GM23248 (cell line): ENCODE data around the gene VAMP1. TPM values are rescaled to one million over a fixed set of nuclear protein-coding genes. Genes with fewer than 3 reads are reported as not detected.
"Not testable (repeated sequence)": the region's sequence is repeated elsewhere in the genome, so short reads cannot be mapped to it uniquely, and the experiment has no call there.

ENCODE experiments used
- DNase-seq: peaks from one replicate; pipeline ENCODE4 v3.0.0-alpha.2; 2015
- H2AFZ ChIP-seq: fragments of 200-600 bp; sonication (generic); 2 replicates; pipeline ENCODE4 v1.6.1; 2016; ENCODE audit warnings: antibody characterized with exemption
- H3F3A ChIP-seq: fragments of 200-600 bp; sonication (generic); 2 replicates; pipeline ENCODE4 v1.6.1; 2016; ENCODE audit warnings: mild to moderate bottlenecking, antibody characterized with exemption, mixed run types; ENCODE audit not compliant: insufficient read depth
- H3K27ac ChIP-seq: fragments of 200-600 bp; sonication (generic); 2 replicates; pipeline ENCODE4 v1.5.1; 2016; ENCODE audit warnings: mild to moderate bottlenecking
- H3K27me3 ChIP-seq: fragments of 200-600 bp; sonication (generic); replicated peaks from 2 replicates; pipeline ENCODE4 v1.6.1; 2016; ENCODE audit warnings: mild to moderate bottlenecking; ENCODE audit not compliant: insufficient read depth
- H3K36me3 ChIP-seq: fragments of 200-600 bp; sonication (generic); 2 replicates; pipeline ENCODE4 v1.6.1; 2016; ENCODE audit warnings: low read depth, mild to moderate bottlenecking
- H3K4me1 ChIP-seq: fragments of 200-600 bp; sonication (generic); 2 replicates; pipeline ENCODE4 v1.6.1; 2016; ENCODE audit warnings: mild to moderate bottlenecking; ENCODE audit not compliant: insufficient read depth
- H3K4me2 ChIP-seq: fragments of 200-600 bp; sonication (generic); one replicate; pipeline ENCODE4 v1.6.1; 2016; ENCODE audit warnings: mild to moderate bottlenecking; ENCODE audit not compliant: unreplicated experiment
- H3K4me3 ChIP-seq: fragments of 200-600 bp; sonication (generic); 2 replicates; pipeline ENCODE4 v1.5.1; 2016; ENCODE audit warnings: mild to moderate bottlenecking
- H3K79me2 ChIP-seq: fragments of 200-600 bp; sonication (generic); 2 replicates; pipeline ENCODE4 v1.6.1; 2016; ENCODE audit warnings: mild to moderate bottlenecking; ENCODE audit not compliant: insufficient read depth
- H3K9ac ChIP-seq: fragments of 200-600 bp; sonication (generic); 2 replicates; pipeline ENCODE4 v1.6.1; 2016; ENCODE audit warnings: mild to moderate bottlenecking
- H3K9me2 ChIP-seq: fragments of 200-600 bp; sonication (generic); 2 replicates; pipeline ENCODE4 v1.6.1; 2016; ENCODE audit warnings: mixed run types, mild to moderate bottlenecking, moderate library complexity; ENCODE audit not compliant: insufficient read depth
- H3K9me3 ChIP-seq: fragments of 200-600 bp; sonication (generic); one replicate; pipeline ENCODE4 v1.6.1; 2017; ENCODE audit warnings: low read depth
- H4K20me1 ChIP-seq: fragments of 200-600 bp; sonication (generic); 2 replicates; pipeline ENCODE4 v1.6.0; 2016; ENCODE audit not compliant: insufficient read depth
- EZH2 ChIP-seq: fragments of 200-600 bp; sonication (generic); IDR thresholded peaks from 2 replicates; pipeline ENCODE4 v1.6.1; 2018; ENCODE audit warnings: antibody characterized with exemption, mild to moderate bottlenecking; ENCODE audit not compliant: insufficient read depth, poor library complexity, severe bottlenecking
- EZH2phosphoT487 ChIP-seq: fragments of 200-600 bp; sonication (generic); IDR thresholded peaks from 2 replicates; pipeline ENCODE4 v1.6.1; 2018; ENCODE audit warnings: antibody characterized with exemption, moderate library complexity, mild to moderate bottlenecking, low read depth; ENCODE audit not compliant: insufficient read depth
- WGBS, 2 experiments: methylation state at CpG; one replicate each; pipeline ENCODE4 v1.1.6; 2015 to 2017; ENCODE audit warnings: low lambda C conversion rate in 2 of 2, low coverage in 1 of 2; ENCODE audit errors: missing lambda C conversion rate in 2 of 2; 5-methylcytosine and 5-hydroxymethylcytosine counted together
- in situ Hi-C: fragments of 300-500 bp; cut with MboI; formaldehyde crosslinking; loops from 2 replicates; pipeline ENCODE4 v1.15.0; 2020
- polyA plus RNA-seq: library from polyadenylated mRNA; unstranded; fragments of >200 nt; fragmentation: Nextera tagmentation; extraction: Ambion mirVana; gene quantifications from 2 replicates; pipeline ENCODE4 v1.2.1, GENCODE V29; 2016
- total RNA-seq: library from RNA; depleted of rRNA; stranded (reverse); fragments of >200 nt; shearing (Covaris generic); gene quantifications from 2 replicates; pipeline ENCODE4 v1.2.3, GENCODE V29; 2014

The VAMP1 gene
- total and polyA plus RNA-seq, 2 experiments from 2014 or later = 5.0 to 9.8 TPM

DNA sequence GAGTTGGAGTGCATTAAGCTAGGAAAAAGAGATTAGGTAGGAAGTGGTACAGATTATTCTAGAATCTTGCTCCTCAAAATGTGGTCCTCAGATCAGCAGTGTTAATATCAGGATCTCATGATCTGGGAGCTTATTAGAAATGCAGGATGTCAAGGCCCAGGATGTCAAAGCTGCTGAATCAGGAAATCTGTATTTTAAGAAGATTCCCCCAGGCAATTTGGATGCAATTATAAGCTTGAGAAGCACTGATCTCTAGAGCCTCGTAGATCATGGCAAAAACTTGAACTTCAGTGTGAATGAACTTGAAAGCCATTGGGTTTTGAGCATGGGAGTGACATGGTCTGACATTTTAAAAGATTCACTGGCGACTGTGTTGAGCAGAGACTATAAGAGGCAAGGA, 30.0 kb upstream of the VAMP1 start:
- in situ Hi-C loops = no loop called here
- H3K9me2 ChIP-seq = no peaks in the 10 kb centered on the region
- H3K4me3 ChIP-seq = no peak overlapping the region
- H3K4me1 ChIP-seq = 0 out of 2 replicates have a peak, but pooled peaks cover 2% of the 10 kb centered on the region
- H3K9ac ChIP-seq = no peak overlapping the region
- no peak overlapping the region for H3K4me2 ChIP-seq
- no peaks in the 10 kb centered on the region for H3K27me3 ChIP-seq
- DNase-seq = no peak
- H3K27ac ChIP-seq = no peak overlapping the region
- H3K79me2 ChIP-seq = peaks cover 80% of the 10 kb centered on the region
- H3K9me3 ChIP-seq = no peaks in the 10 kb centered on the region
- H4K20me1 ChIP-seq = no peaks in the 10 kb centered on the region
- WGBS, 2 experiments = 85 to 86% methylated on average over 2 of the region's 2 CpGs
- H3K36me3 ChIP-seq = peaks cover 22% of the 10 kb centered on the region; the same call in 1 of the 2 replicates
- H3F3A ChIP-seq = no peaks in the 10 kb centered on the region
- TF ChIP-seq EZH2 (no peak), EZH2phosphoT487 (no peak)
- H2AFZ ChIP-seq = no peak overlapping the region

DNA sequence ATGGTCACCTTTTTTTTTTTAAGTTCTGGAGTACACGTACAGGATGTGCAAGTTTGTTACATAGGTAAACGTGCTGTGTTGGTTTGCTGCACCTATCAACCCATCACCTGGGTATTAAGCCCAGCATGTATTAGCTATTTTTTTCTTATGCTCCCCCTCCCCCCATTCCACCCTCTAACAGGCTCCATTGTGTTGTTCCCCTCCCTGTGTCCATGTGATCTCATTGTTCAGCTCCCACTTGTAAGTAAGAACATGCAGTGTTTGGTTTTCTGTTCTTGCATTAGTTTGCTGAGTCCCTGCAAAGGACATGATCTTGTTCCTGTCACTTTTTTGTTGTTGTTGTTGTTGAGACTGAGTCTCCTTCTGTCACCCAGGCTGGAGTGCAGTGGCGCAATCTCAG, 26.8 kb upstream of the VAMP1 start:
- not testable (repeated sequence) for DNase-seq
- H3K4me1 ChIP-seq = peaks cover 15% of the 10 kb centered on the region
- WGBS, 2 experiments = 94 to 98% methylated on average over 3 of the region's 3 CpGs

DNA sequence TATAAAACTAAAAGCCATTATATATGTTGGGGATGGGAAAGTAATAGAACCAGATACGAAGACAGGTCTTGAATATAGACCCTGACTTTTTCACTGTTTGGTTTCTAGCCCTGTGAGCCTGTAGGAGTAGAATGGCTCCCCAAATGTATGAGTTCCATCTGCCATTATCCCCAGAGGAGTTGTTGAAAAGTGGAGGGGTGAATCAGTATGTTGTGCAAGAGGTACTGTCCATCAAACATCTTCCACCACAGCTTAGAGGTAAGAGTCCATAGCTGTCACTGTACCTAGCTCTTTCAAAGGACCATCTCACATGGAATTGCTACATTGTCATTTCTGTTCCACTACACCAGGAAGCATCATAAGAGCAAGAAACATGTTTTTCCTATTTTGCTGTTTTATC, 24.5 kb upstream of the VAMP1 start:
- H3K9me3 ChIP-seq = no peaks in the 10 kb centered on the region
- H3K9me2 ChIP-seq = no peaks in the 10 kb centered on the region
- no peak for TF ChIP-seq EZH2
- H3F3A ChIP-seq = peaks cover 18% of the 10 kb centered on the region
- peak; percentile 14 for DNase-seq
- no peaks in the 10 kb centered on the region for H4K20me1 ChIP-seq
- peaks cover 21% of the 10 kb centered on the region for H3K4me1 ChIP-seq
- in situ Hi-C loops = no loop called here
- H3K27me3 ChIP-seq = no peaks in the 10 kb centered on the region
- peaks cover 26% of the 10 kb centered on the region; the same call in 1 of the 2 replicates for H3K36me3 ChIP-seq
- no peak overlapping the region for H2AFZ ChIP-seq
- peak overlapping the region; percentile 98 for H3K4me3 ChIP-seq
- WGBS, 2 experiments = 86 to 96% methylated on average over 1 of the region's 1 CpG
- H3K27ac ChIP-seq = no peak overlapping the region
- H3K79me2 ChIP-seq = peaks cover 68% of the 10 kb centered on the region
- H3K4me2 ChIP-seq = peak overlapping the region; percentile 83
- peak overlapping the region; percentile 97; the same call in 1 of the 2 replicates for H3K9ac ChIP-seq

More for the DNA sequence above, 26.8 kb upstream of the VAMP1 start:
- in situ Hi-C loops, H4K20me1 ChIP-seq, H3K9me3 ChIP-seq, H3K4me3 ChIP-seq, H3K27ac ChIP-seq, H3K9ac ChIP-seq, H3K9me2 ChIP-seq, H3K4me2 ChIP-seq, H3K27me3 ChIP-seq, H2AFZ ChIP-seq: not testable (repeated sequence)
- H3K79me2 ChIP-seq = peaks cover 75% of the 10 kb centered on the region
- H3K36me3 ChIP-seq = peaks cover 22% of the 10 kb centered on the region; the same call in 1 of the 2 replicates
- peaks cover 12% of the 10 kb centered on the region for H3F3A ChIP-seq

DNA sequence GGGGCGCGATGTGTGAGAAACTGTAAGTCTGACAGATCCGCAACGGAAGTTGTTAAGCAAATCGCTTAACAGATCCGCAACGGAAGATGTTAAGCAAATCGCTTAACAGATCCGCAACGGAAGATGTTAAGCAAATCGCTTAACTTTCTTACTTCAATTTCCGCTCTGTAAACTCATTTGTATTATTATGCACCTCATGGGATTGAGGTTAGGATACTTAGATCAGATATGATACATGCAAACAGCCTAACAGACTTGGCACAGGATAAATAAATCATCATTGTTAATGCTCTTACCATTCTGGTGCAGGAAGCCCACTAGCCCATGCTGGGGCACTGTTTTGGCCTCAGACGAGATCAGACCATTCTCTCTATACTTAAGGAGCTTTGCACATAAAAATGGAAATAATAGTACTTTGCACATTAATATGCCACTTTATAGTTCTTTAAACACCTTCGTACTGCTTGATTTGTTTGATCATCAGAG, 23.8 kb upstream of the VAMP1 start:
- no peaks in the 10 kb centered on the region for H3K9me3 ChIP-seq
- peaks cover 21% of the 10 kb centered on the region for H3K4me1 ChIP-seq
- 1% methylated on average over 14 of the region's 14 CpGs for WGBS, 2 experiments
- peaks cover 20% of the 10 kb centered on the region; the same call in 1 of the 2 replicates for H3K36me3 ChIP-seq
- H3K9ac ChIP-seq = peak overlapping the region; percentile 97
- no peaks in the 10 kb centered on the region for H3K27me3 ChIP-seq
- peak overlapping the region; percentile 98 for H3K4me3 ChIP-seq
- H2AFZ ChIP-seq = peak overlapping the region; percentile 96
- H3K9me2 ChIP-seq = no peaks in the 10 kb centered on the region
- peaks cover 19% of the 10 kb centered on the region for H3F3A ChIP-seq
- peak overlapping the region; percentile 83 for H3K4me2 ChIP-seq
- H3K79me2 ChIP-seq = peaks cover 63% of the 10 kb centered on the region
- in situ Hi-C loops = no loop called here
- TF ChIP-seq EZH2 (no peak), EZH2phosphoT487 (no peak)
- H3K27ac ChIP-seq = peak overlapping the region; percentile 98
- no peak for DNase-seq
- H4K20me1 ChIP-seq = no peaks in the 10 kb centered on the region
